ENCODE data around the gene MAGI2. TPM values are rescaled to one million over a fixed set of nuclear protein-coding genes. Genes with fewer than 3 reads are reported as not detected.

Gene MAGI2
- total RNA-seq, 1 experiment from 2014 or later = 0.34 TPM

GRCh38 chr7:78172933-78173591 lies 1280.4 kb downstream of the MAGI2 start:
- CTCF ChIA-PET = no interaction called here
- intact Hi-C loops (cut with micrococcal nuclease; ENCODE audit: unreplicated experiment) = no loop called here
- Histone ChIP-seq H3K36me3 (ENCODE audit: insufficient read depth, low read length, poor library complexity, severe bottlenecking) (no peaks in the 10 kb centered on the region), H3K27me3 (replicated peaks; ENCODE audit: insufficient read depth, low read depth, low read length, poor library complexity) (no peaks in the 10 kb centered on the region), H3K9me3 (ENCODE audit: low read depth, low read length, poor library complexity, severe bottlenecking) (no peaks in the 10 kb centered on the region), H3K27ac (ENCODE audit: low read depth, low read length, poor library complexity, severe bottlenecking) (no peak overlapping the region), H3K4me3 (ENCODE audit: low read depth, low read length, poor library complexity, severe bottlenecking) (no peak overlapping the region), H3K4me1 (ENCODE audit: insufficient read depth, low read length, poor library complexity, severe bottlenecking) (peaks cover 37% of the 10 kb centered on the region)
- TF ChIP-seq EZH2 (IDR thresholded peaks at IDR 0.05; ENCODE audit: borderline replicate concordance, low read depth, low read length, poor library complexity, severe bottlenecking) = no peak
- no peak for TF ChIP-seq CTCF (conservative IDR thresholded peaks at IDR 0.05; ENCODE audit: low read depth, low read length)
- POLR2A ChIA-PET (ENCODE audit: low non-redundant PET) = no interaction called here
- no TSS peak for BruUV-seq (replicated peaks)
- no peak for DNase-seq (ENCODE audit: low spot score)

- no TSS peak for BruUV-seq (replicated peaks)
- Histone ChIP-seq H3K9me3 (ENCODE audit: low read depth, low read length, poor library complexity, severe bottlenecking) (no peaks in the 10 kb centered on the region), H3K36me3 (ENCODE audit: insufficient read depth, low read length, poor library complexity, severe bottlenecking) (no peaks in the 10 kb centered on the region), H3K4me3 (ENCODE audit: low read depth, low read length, poor library complexity, severe bottlenecking) (no peak overlapping the region), H3K4me1 (ENCODE audit: insufficient read depth, low read length, poor library complexity, severe bottlenecking) (peaks cover 32% of the 10 kb centered on the region), H3K27me3 (replicated peaks; ENCODE audit: insufficient read depth, low read depth, low read length, poor library complexity) (no peaks in the 10 kb centered on the region), H3K27ac (ENCODE audit: low read depth, low read length, poor library complexity, severe bottlenecking) (no peak overlapping the region)
- intact Hi-C loops (cut with micrococcal nuclease; ENCODE audit: unreplicated experiment) = no loop called here
- TF ChIP-seq EZH2 (IDR thresholded peaks at IDR 0.05; ENCODE audit: borderline replicate concordance, low read depth, low read length, poor library complexity, severe bottlenecking) (no peak), CTCF (conservative IDR thresholded peaks at IDR 0.05; ENCODE audit: low read depth, low read length) (no peak)
- ChIA-PET POLR2A (ENCODE audit: low non-redundant PET) (no interaction called here), CTCF (no interaction called here)
- DNase-seq (ENCODE audit: low spot score) = peak; percentile 66
These were observed 1281.2 kb downstream of the MAGI2 start for GRCh38 chr7:78172267-78172757.

- ChIA-PET POLR2A (ENCODE audit: low non-redundant PET) (no interaction called here), CTCF (no interaction called here)
- intact Hi-C loops (cut with micrococcal nuclease; ENCODE audit: unreplicated experiment) = no loop called here
- no peaks in the 10 kb centered on the region for H3K27me3 ChIP-seq (replicated peaks; ENCODE audit: insufficient read depth, low read depth, low read length, poor library complexity)
- TF ChIP-seq CTCF (conservative IDR thresholded peaks at IDR 0.05; ENCODE audit: low read depth, low read length) (no peak), EZH2 (IDR thresholded peaks at IDR 0.05; ENCODE audit: borderline replicate concordance, low read depth, low read length, poor library complexity, severe bottlenecking) (no peak)
- BruUV-seq (replicated peaks) = no TSS peak
- no peak overlapping the region for H3K27ac ChIP-seq (ENCODE audit: low read depth, low read length, poor library complexity, severe bottlenecking)
- no peak for DNase-seq (ENCODE audit: low spot score)
- peaks cover 27% of the 10 kb centered on the region for H3K4me1 ChIP-seq (ENCODE audit: insufficient read depth, low read length, poor library complexity, severe bottlenecking)
- H3K9me3 ChIP-seq (ENCODE audit: low read depth, low read length, poor library complexity, severe bottlenecking) = no peaks in the 10 kb centered on the region
- no peak overlapping the region for H3K4me3 ChIP-seq (ENCODE audit: low read depth, low read length, poor library complexity, severe bottlenecking)
- H3K36me3 ChIP-seq (ENCODE audit: insufficient read depth, low read length, poor library complexity, severe bottlenecking) = no peaks in the 10 kb centered on the region
These were observed 1282.1 kb downstream of the MAGI2 start for GRCh38 chr7:78171398-78171797.

Data from A673 (cell line).